ENCODE results near the gene ARHGAP26. TPM values are rescaled to one million over a fixed set of nuclear protein-coding genes. Genes with fewer than 3 reads are reported as not detected.

The ARHGAP26 gene
- polyA plus RNA-seq, 1 donor (not counting 4 experiments of a cell fraction or from before 2014, with no cell fraction given) = 3.9 TPM

- TF ChIP-seq EZH2 (IDR thresholded peaks at IDR 0.05; ENCODE audit: low read length) (no peak), CTCF (optimal IDR thresholded peaks at IDR 0.05 in 1 of 3, IDR thresholded peaks at IDR 0.05 in 1 of 3, conservative IDR thresholded peaks at IDR 0.05 in 1 of 3; ENCODE audit: extremely low read depth in 1 of 3, insufficient read depth in 2 of 3, low read length in 3 of 3) (no peak)
- Histone ChIP-seq H3K4me1 (ENCODE audit: control insufficient read depth, extremely low read depth, insufficient read depth, low read length) (peaks cover 12% of the 10 kb centered on the region), H3K9me1 (ENCODE audit: control insufficient read depth, extremely low read depth, insufficient read depth, low read length) (no peaks in the 10 kb centered on the region), H3K27ac (ENCODE audit: control insufficient read depth, insufficient read depth, low read length) (no peak overlapping the region), H3K36me3 (ENCODE audit: control insufficient read depth in 2 of 2, extremely low read depth in 1 of 2, insufficient read depth in 2 of 2, low read length in 2 of 2) (no peaks in the 10 kb centered on the region), H3K9ac (ENCODE audit: control insufficient read depth, extremely low read depth, insufficient read depth, low read length) (no peak overlapping the region), H4K20me1 (ENCODE audit: control insufficient read depth, extremely low read depth, insufficient read depth, low read length) (no peaks in the 10 kb centered on the region), H2AFZ (ENCODE audit: control insufficient read depth, low read length) (no peak overlapping the region), H3K9me3 (ENCODE audit: control insufficient read depth, low read depth, low read length) (no peaks in the 10 kb centered on the region), H3K4me2 (ENCODE audit: control insufficient read depth, extremely low read depth, insufficient read depth, low read depth, low read length) (no peak overlapping the region), H3K79me2 (ENCODE audit: control insufficient read depth, insufficient read depth, low read length) (no peaks in the 10 kb centered on the region), H3K27me3 (ENCODE audit: control insufficient read depth, extremely low read depth, insufficient read depth, low read length) (no peaks in the 10 kb centered on the region), H3K4me3 (ENCODE audit: control insufficient read depth in 2 of 3, extremely low read depth in 1 of 3, insufficient read depth in 2 of 3, low read depth in 1 of 3, low read length in 3 of 3) (no peak overlapping the region)
- no peak for FAIRE-seq
- dilution Hi-C loops (cut with MboI; ENCODE audit: extremely low pct_ligation_motif_present, low sequenced_read_pairs) = no loop called here
- DNase-seq (ENCODE audit: low read depth, low spot score) = no peak
Measured at GRCh38 chr5:143190260-143190810, 420.2 kb downstream of the ARHGAP26 start.

GRCh38 chr5:143191720-143192119 lies 421.5 kb downstream of the ARHGAP26 start:
- Histone ChIP-seq H3K4me2 (ENCODE audit: control insufficient read depth, extremely low read depth, insufficient read depth, low read depth, low read length) (no peak overlapping the region), H2AFZ (ENCODE audit: control insufficient read depth, low read length) (no peak overlapping the region), H4K20me1 (ENCODE audit: control insufficient read depth, extremely low read depth, insufficient read depth, low read length) (no peaks in the 10 kb centered on the region), H3K9ac (ENCODE audit: control insufficient read depth, extremely low read depth, insufficient read depth, low read length) (no peak overlapping the region), H3K27ac (ENCODE audit: control insufficient read depth, insufficient read depth, low read length) (no peak overlapping the region), H3K4me1 (ENCODE audit: control insufficient read depth, extremely low read depth, insufficient read depth, low read length) (peaks cover 20% of the 10 kb centered on the region), H3K9me1 (ENCODE audit: control insufficient read depth, extremely low read depth, insufficient read depth, low read length) (no peaks in the 10 kb centered on the region), H3K27me3 (ENCODE audit: control insufficient read depth, extremely low read depth, insufficient read depth, low read length) (no peaks in the 10 kb centered on the region), H3K9me3 (ENCODE audit: control insufficient read depth, low read depth, low read length) (no peaks in the 10 kb centered on the region), H3K36me3 (ENCODE audit: control insufficient read depth in 2 of 2, extremely low read depth in 1 of 2, insufficient read depth in 2 of 2, low read length in 2 of 2) (no peaks in the 10 kb centered on the region), H3K4me3 (ENCODE audit: control insufficient read depth in 2 of 3, extremely low read depth in 1 of 3, insufficient read depth in 2 of 3, low read depth in 1 of 3, low read length in 3 of 3) (no peak overlapping the region), H3K79me2 (ENCODE audit: control insufficient read depth, insufficient read depth, low read length) (no peaks in the 10 kb centered on the region)
- dilution Hi-C loops (cut with MboI; ENCODE audit: extremely low pct_ligation_motif_present, low sequenced_read_pairs) = no loop called here
- FAIRE-seq = no peak
- no peak for DNase-seq (ENCODE audit: low read depth, low spot score)
- TF ChIP-seq EZH2 (IDR thresholded peaks at IDR 0.05; ENCODE audit: low read length) (no peak), CTCF (optimal IDR thresholded peaks at IDR 0.05 in 1 of 3, IDR thresholded peaks at IDR 0.05 in 1 of 3, conservative IDR thresholded peaks at IDR 0.05 in 1 of 3; ENCODE audit: extremely low read depth in 1 of 3, insufficient read depth in 2 of 3, low read length in 3 of 3) (no peak)

All from keratinocyte (primary cell).